DMS 273 (cell line): ENCODE measurements around the gene SYNC.
A peak's percentile ranks its signal among the peaks of the same experiment; 100 is the strongest.
"Not testable (repeated sequence)": the region's sequence is repeated elsewhere in the genome, so short reads cannot be mapped to it uniquely, and the experiment has no call there.

Experiments used
- DNase-seq: peaks from one replicate; lab custom pipeline; 2025; ENCODE audit not compliant: unreplicated experiment; lab: John Stamatoyannopoulos, UW

The SYNC gene

DNA sequence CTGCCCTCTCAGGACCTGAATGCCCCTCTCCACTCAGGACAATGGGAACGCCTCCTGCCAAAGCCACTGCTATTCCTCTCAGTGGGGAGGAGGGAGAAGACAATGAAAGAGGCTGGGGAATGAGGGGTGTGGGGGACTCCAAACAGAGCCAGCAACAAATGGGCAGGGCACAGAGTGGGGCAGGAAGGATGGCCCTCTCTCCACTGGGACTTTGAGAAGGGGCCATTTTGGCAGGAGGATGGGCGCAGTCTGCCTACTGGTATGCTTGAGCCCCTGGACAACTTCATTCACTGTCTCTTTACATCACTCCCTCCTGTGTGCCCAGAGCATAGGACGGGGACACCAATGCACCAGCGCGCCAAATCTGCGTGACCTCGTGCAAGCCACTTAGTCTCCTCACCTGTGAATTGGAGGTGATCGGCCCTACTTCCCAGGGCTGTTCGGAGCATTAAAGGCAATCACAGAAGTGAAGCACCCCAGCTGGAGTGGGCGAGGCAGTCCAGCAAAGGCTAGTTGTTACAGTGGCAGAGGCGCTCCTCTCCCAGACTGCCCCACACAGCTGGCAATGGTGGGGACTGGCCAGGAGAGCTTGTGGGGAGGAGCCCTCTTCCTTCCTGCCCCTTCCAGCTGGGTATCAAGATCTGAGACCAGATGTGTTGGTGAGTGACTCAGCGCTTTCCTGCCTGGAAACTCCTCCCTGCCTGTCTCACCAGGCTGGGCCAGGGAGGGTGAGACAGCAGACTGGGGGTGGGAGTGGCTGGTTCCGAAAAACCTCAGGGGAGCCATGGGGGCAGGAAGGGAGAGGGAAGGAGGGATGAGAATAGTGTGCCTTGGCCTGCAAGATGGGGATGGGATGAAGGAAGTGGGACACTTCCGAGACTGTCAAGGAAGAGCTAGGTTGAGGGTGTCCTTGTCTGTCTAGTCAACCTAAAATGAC, 22.4 kb upstream of the SYNC start:
- DNase-seq = peak; percentile 95

- no peak for DNase-seq
Measured at GRCh38 chr1:32719681-32720275, 17.2 kb upstream of the SYNC start.

- no peak for DNase-seq
Measured at GRCh38 chr1:32718527-32718926, 16.0 kb upstream of the SYNC start.

- DNase-seq = no peak
Measured at GRCh38 chr1:32718036-32718435, 15.5 kb upstream of the SYNC start.

- DNase-seq = no peak
Measured at GRCh38 chr1:32717503-32717902, 14.9 kb upstream of the SYNC start.

DNA sequence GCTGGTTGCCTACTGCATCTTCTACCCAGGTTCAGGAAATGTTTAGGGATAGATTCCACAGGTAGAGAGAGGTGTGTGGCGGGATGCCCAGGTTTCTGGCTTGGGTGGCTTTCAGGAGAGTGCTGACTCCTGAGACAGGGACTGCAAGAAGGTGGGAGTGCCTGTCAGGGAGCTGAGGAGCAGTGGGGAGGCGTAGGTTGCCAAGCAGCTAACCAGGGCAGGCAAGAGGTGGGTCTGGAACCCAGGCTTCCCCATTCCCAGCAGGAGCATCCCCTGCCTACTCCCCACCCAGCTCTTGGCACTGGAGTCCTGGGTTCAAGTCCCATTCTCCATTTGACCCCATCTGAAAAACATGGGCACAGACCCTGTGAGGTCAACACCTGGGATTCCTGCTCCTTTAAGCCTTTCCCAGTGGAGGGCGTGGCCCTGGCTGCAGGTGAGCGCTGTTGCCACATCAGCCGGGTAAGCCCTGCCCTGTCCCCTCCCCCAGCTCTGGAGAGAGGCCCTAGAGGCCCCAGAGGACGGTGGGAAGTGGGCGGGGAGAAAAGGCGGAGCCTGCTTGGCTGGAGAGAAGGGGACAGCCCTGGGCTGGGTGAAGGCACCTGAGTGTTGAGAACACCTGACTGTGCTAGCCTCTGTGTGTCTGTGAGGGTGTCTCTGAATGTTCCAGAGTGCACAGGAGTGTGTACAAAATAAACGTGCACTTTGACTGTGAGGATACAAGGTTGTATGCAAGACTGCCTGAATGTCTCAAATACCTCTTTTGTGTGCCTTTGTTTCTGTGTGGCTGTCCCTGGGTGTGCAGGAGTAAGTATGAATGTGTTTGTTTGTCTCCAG, 14.0 kb upstream of the SYNC start:
- DNase-seq = peak; percentile 66

GRCh38 chr1:32715901-32716311, 13.3 kb upstream of the SYNC start:
- no peak for DNase-seq

GRCh38 chr1:32714277-32714676, 11.7 kb upstream of the SYNC start:
- DNase-seq = no peak

DNA sequence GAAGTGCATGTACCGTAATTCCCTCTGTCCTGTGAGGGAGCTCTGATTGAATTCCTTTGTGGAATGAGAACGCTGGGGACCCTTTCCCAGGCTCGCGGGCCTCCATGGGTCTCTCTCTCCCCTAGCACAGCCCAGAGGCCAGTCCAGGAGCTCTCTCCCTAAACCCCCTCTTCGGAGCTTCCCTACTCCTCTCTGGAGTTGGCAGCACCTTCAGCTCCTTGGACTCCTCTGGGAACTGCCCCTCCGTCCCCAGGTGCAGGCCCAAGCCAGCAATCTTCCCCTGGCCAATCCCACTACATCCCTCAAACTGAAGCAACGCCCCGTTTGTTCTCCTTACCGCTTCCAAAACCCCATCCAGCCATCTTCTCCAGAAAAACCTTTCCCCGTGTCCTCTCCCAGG, 10.5 kb upstream of the SYNC start:
- no peak for DNase-seq

DNA sequence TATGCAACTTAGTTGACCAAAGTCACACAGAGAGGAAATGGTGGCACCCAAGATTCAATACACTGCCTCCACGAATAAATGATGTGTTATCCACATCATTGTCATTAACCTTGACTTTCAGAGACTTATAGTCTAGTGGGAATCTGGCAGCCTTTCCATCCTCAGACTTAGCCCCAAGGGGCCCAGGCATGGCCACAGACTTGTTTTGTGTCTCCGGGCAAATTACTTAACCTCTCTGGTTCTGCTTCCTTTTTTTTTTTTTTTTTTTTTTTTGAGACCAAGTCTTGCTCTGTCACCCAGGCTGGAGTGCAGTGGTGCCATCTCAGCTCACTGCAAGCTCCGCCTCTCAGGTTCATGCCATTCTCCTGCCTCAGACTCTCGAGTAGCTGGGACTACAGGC, 8.7 kb upstream of the SYNC start:
- not testable (repeated sequence) for DNase-seq

DNA sequence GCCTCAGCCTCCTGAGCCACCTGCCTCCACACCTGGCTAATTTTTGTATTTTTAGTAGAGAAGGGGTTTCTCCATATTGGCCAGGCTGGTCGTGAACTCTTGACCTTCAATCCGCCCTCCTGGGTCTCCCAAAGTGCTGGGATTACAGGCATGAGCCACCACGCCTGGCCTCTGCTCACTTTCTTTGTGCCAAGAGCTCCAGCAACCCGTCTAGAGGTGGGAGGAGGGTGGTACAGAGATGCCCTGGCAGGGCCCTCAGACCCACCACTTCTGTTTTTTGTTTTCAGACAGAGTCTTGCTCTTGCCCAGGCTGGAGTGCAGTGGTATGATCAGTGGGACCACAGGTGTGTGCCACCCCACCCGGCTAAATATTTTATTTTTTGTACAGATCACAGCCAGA, 6.9 kb upstream of the SYNC start:
- DNase-seq = no peak

DNA sequence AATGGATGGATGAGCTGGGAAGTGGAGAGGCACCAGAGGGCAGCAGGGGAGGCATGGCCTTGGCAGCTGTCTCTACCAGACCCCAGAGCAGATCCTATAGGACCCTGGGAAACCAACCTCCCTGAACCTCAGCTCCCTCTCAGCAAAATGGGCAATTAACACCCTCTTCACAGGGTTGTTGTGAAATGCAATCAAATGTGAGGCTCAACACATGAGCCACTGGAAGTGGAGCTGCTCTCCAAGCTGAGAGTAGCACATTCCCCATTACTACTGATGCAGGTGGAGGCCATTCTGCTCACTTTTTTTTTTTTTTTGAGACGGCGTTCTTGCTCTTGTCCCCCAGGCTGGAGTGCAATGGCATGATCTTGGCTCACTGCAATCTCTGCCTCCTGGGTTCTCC, 6.5 kb upstream of the SYNC start:
- no peak for DNase-seq

DNA sequence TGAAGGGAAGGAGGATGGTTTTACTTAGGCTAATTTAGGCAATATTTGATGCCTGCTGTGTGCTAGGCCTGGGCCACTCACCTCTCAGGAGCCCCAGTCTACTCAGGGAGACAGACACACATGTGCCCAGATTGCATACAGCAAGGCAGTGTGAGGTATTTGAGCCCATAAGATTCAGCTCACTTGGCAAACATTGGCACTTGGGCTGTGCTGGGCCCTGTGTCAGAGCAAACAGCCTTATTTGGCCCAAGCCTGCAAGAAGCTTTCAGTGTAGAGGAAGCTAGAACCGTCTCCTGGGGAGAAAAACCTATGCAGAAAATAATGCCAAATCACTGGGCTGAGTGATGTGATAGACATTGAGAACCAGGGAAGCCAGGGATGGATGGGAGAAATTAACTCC, 3.9 kb upstream of the SYNC start:
- no peak for DNase-seq

DNA sequence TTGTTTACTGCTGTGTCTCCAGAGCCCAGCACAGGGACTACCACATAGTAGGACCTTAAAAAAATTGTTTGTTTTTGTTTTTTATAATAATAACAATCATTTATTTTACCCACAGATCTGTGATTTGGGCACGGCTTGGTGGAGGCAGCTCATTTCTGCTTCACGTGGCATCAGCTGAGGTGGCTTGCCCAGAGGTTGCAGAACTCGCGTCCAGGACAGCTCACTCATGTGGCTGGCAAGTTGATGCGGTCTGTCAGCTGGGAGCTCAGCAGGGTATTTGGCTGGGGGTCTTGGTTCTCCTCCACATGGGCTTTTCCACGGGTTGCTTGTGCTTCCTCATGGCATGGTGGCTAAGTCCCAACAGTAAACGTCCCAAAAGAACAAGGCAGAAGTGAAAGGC, 2.9 kb upstream of the SYNC start:
- DNase-seq = no peak

DNA sequence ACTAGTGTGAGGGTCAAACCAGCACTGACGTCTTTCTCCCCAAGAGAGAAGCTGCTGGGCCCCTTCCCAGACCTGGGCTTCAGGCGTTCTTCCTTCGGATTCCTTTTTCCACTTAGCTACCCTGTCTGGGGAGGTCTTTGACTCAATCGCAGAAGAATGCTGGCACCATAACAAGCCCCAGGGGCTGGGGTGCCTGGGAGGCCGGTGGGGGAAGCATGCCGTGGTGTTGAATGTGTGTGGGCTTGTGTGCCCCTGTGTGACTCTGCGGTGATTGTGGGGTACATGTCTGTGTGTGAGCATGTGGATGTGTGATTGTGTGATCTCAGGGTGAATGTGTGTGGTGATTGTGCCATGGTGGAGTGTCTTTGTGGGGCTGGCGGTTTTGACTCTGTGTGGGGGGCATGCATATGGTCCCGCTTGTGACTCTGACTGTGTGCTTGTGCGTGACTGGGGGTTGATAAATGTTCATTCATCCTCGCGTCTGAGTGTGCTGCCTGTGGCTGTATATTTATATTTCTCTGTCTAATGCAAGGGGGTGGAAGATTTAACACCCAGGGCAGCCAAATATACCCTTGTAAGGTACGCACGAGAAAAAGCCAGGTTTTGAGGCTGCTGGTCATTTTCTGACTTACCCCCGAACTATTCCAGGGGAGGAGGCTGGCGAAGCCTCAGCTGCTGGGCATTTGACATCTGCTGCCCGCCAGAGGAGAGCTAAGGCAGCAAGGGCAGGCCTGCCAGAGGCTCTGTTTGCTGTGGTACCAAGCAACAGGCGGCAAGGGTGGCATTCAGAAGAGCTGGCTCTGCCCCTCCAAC, 1.1 kb upstream of the SYNC start:
- DNase-seq = peak; percentile 44

GRCh38 chr1:32701951-32702598, 495 bp downstream of the SYNC start:
- peak; percentile 93 for DNase-seq

DNA sequence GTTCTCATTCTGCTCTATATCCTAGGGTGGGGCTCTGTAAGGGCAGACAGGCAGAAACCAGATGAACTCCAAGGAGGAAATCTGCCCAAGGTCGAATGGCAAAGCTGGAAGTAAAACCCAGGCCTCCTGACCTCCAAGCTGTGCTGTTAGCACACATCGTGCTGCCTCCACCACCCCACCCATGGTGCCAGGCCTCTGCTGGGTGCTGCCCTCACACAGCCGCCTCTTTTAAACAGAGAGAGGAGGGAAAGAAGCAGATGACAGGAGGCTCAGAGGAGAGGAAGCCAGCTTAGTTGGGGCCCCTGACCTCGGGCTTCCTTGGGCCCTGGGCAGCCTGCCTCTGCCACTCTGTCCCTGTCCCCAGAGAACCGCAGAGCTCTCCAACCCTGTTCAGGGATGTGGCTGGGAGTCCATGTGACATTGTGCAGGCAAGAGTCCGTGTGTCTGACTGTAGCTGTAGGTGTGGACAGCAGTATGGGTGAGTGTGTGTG, 1.1 kb downstream of the SYNC start:
- DNase-seq = peak; percentile 52

DNA sequence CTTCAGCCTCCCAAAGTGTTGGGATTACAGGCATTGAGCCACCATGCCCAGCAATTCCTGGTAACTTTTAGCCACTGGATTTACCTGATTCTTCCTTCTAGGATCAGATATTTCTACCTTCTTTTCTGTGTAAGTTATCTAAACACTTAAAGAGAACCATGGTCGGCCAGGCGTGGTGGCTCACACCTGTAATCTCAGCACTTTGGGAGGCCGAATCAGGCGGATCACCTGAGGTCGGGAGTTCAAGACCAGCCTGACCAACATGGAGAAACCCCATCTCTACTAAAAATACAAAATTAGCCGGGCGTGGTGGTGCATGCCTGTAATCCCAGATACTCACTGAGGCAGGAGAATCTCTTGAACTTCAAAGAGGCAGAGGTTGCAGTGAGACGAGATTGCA, 5.6 kb downstream of the SYNC start:
- not testable (repeated sequence) for DNase-seq

GRCh38 chr1:32696041-32696440, 6.5 kb downstream of the SYNC start:
- DNase-seq = peak; percentile 22
